Astrocyte (in vitro differentiated cells and primary cell): ENCODE results near the gene SENP1. TPM values are rescaled to one million over a fixed set of nuclear protein-coding genes. Genes with fewer than 3 reads are reported as not detected.

Source experiments
- DNase-seq: peaks from one replicate; pipeline ENCODE4 v3.0.0-alpha.2; 2010; ENCODE audit warnings: low read depth
- FAIRE-seq: peaks from 2 replicates; lab custom pipeline; 2011; peaks lifted over from hg19 to GRCh38; lab: Jason Lieb, UNC
- H2AFZ ChIP-seq: 2 replicates; pipeline ENCODE4 v1.6.0; 2012; ENCODE audit warnings: low read depth, low read length, inconsistent platforms
- H3K27ac ChIP-seq: 2 replicates; pipeline ENCODE4 v1.5.1; 2011; ENCODE audit warnings: low read depth, low read length, inconsistent platforms
- H3K27me3 ChIP-seq: 2 replicates; pipeline ENCODE4 v1.6.0; 2011; ENCODE audit warnings: low read length, inconsistent platforms; ENCODE audit not compliant: insufficient read depth
- H3K36me3 ChIP-seq: 2 replicates; pipeline ENCODE4 v1.5.1; 2011; ENCODE audit warnings: low read length, inconsistent platforms; ENCODE audit not compliant: insufficient read depth
- H3K4me1 ChIP-seq: 2 replicates; pipeline ENCODE4 v1.5.1; 2011; ENCODE audit warnings: low read length, inconsistent platforms; ENCODE audit not compliant: insufficient read depth
- H3K4me2 ChIP-seq: 2 replicates; pipeline ENCODE4 v1.6.0; 2012; ENCODE audit warnings: low read length, inconsistent platforms
- H3K4me3 ChIP-seq: 2 replicates; pipeline ENCODE4 v1.5.1; 2011; ENCODE audit warnings: low read depth, mild to moderate bottlenecking, low read length, inconsistent platforms; ENCODE audit not compliant: insufficient read depth
- H3K79me2 ChIP-seq: 2 replicates; pipeline ENCODE4 v1.6.0; 2012; ENCODE audit warnings: mild to moderate bottlenecking, low read length, inconsistent platforms; ENCODE audit not compliant: insufficient read depth
- H3K9ac ChIP-seq: 2 replicates; pipeline ENCODE4 v1.6.0; 2012; ENCODE audit warnings: mild to moderate bottlenecking, low read length, inconsistent platforms
- H3K9me3 ChIP-seq: 2 replicates; pipeline ENCODE4 v1.5.1; 2012; ENCODE audit warnings: low read depth, mild to moderate bottlenecking, low read length, inconsistent platforms; ENCODE audit not compliant: insufficient read depth
- H4K20me1 ChIP-seq: 2 replicates; pipeline ENCODE4 v1.6.0; 2012; ENCODE audit warnings: low read length, inconsistent platforms; ENCODE audit not compliant: insufficient read depth
- H3K27ac Mint-ChIP-seq: one replicate; pipeline ENCODE4 v1.8.0; 2021; ENCODE audit warnings: mild to moderate bottlenecking, mixed read lengths; ENCODE audit not compliant: unreplicated experiment
- H3K27me3 Mint-ChIP-seq: one replicate; pipeline ENCODE4 v1.8.0; 2021; ENCODE audit warnings: low read depth, mixed read lengths; ENCODE audit not compliant: unreplicated experiment
- H3K36me3 Mint-ChIP-seq: one replicate; pipeline ENCODE4 v1.8.0; 2021; ENCODE audit warnings: low read depth, mixed read lengths; ENCODE audit not compliant: unreplicated experiment
- H3K4me1 Mint-ChIP-seq: one replicate; pipeline ENCODE4 v1.8.0; 2021; ENCODE audit warnings: low read depth, mixed read lengths; ENCODE audit not compliant: unreplicated experiment
- H3K4me3 Mint-ChIP-seq: one replicate; pipeline ENCODE4 v1.8.0; 2021; ENCODE audit warnings: mild to moderate bottlenecking, moderate library complexity, mixed read lengths; ENCODE audit not compliant: unreplicated experiment
- H3K9me3 Mint-ChIP-seq: one replicate; pipeline ENCODE4 v1.8.0; 2021; ENCODE audit warnings: mild to moderate bottlenecking, mixed read lengths; ENCODE audit not compliant: unreplicated experiment
- CTCF ChIP-seq: IDR thresholded peaks from 2 replicates; pipeline ENCODE4 v1.5.1; 2011; ENCODE audit warnings: low read depth, mild to moderate bottlenecking, inconsistent platforms, low read length, moderate library complexity; ENCODE audit not compliant: insufficient read depth
- EZH2 ChIP-seq: IDR thresholded peaks from 2 replicates; pipeline ENCODE4 v1.6.1; 2012; ENCODE audit warnings: mild to moderate bottlenecking, low read length, inconsistent platforms; ENCODE audit not compliant: insufficient read depth
- total RNA-seq: library from RNA; stranded (reverse); gene quantifications from 2 replicates; pipeline ENCODE4 v1.2.1, GENCODE V29; 2021

The SENP1 gene
- total RNA-seq, 1 donor from 2014 or later, result 13.6 TPM

DNA sequence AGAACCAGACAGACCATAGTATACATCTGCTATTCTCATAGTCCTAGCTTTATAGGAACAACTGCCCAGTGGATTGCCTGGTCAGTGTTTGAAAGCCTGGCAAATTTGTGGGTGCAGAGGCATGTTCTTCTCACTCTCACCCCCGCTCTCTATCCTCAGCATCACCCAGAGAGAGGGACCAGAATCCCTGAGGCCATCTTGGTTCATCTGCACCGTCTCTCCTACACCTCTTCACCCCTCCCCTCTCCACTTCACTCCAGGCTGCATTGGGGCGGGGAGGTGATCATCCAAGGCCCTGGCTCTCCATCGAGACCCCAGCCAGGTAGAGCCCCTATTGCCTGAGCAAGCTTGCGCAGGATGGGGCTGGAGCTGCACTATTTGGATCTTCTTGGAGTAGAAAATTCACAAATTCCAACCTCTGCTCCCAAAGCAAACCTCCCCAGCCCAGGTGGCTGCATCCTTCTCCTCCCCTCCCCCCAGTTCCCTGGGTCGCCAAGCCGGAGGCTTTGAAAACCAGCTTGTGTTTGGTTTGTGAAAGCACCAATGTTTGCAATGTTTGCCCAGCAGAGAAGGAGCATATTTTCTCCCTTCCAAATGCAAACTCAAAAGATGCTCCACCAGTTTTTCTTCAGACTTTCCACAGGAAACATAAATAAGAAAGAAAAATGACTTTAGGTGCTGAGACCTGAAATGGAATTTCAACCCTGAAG, 83.0 kb downstream of the SENP1 start:
- Histone ChIP-seq H2AFZ (no peak overlapping the region), H3K4me3 (no peak overlapping the region), H3K27ac (no peak overlapping the region), H3K36me3 (no peaks in the 10 kb centered on the region), H4K20me1 (no peaks in the 10 kb centered on the region), H3K79me2 (no peaks in the 10 kb centered on the region), H3K4me1 (no peaks in the 10 kb centered on the region), H3K9ac (no peak overlapping the region), H3K27me3 (peaks cover 23% of the 10 kb centered on the region), H3K9me3 (no peaks in the 10 kb centered on the region), H3K4me2 (no peak overlapping the region)
- H3K27ac Mint-ChIP-seq, result no peak overlapping the region
- no peaks in the 10 kb centered on the region for H3K36me3 Mint-ChIP-seq
- TF ChIP-seq CTCF, result no peak
- no peak for TF ChIP-seq EZH2
- H3K4me1 Mint-ChIP-seq, result peaks cover 11% of the 10 kb centered on the region
- peaks cover 28% of the 10 kb centered on the region for H3K27me3 Mint-ChIP-seq
- DNase-seq, result no peak
- FAIRE-seq, result no peak
- H3K9me3 Mint-ChIP-seq, result no peaks in the 10 kb centered on the region
- no peak overlapping the region for H3K4me3 Mint-ChIP-seq

- FAIRE-seq (no peak), DNase-seq (no peak)
- TF ChIP-seq CTCF (no peak), EZH2 (no peak)
- H2AFZ ChIP-seq, result no peak overlapping the region
- H3K9me3 ChIP-seq, result no peaks in the 10 kb centered on the region
- peaks cover 30% of the 10 kb centered on the region for H3K27me3 Mint-ChIP-seq
- no peaks in the 10 kb centered on the region for H3K9me3 Mint-ChIP-seq
- H3K27ac Mint-ChIP-seq, result no peak overlapping the region
- H3K27ac ChIP-seq, result no peak overlapping the region
- no peaks in the 10 kb centered on the region for H3K4me1 ChIP-seq
- peaks cover 4% of the 10 kb centered on the region for H3K4me1 Mint-ChIP-seq
- H4K20me1 ChIP-seq, result no peaks in the 10 kb centered on the region
- no peak overlapping the region for H3K9ac ChIP-seq
- H3K27me3 ChIP-seq, result peaks cover 24% of the 10 kb centered on the region
- H3K4me3 Mint-ChIP-seq, result no peak overlapping the region
- H3K36me3 Mint-ChIP-seq, result no peaks in the 10 kb centered on the region
- no peaks in the 10 kb centered on the region for H3K36me3 ChIP-seq
- no peak overlapping the region for H3K4me3 ChIP-seq
- H3K4me2 ChIP-seq, result no peak overlapping the region
- no peaks in the 10 kb centered on the region for H3K79me2 ChIP-seq
Observed at GRCh38 chr12:48022180-48022521, 83.7 kb downstream of the SENP1 start.

DNA sequence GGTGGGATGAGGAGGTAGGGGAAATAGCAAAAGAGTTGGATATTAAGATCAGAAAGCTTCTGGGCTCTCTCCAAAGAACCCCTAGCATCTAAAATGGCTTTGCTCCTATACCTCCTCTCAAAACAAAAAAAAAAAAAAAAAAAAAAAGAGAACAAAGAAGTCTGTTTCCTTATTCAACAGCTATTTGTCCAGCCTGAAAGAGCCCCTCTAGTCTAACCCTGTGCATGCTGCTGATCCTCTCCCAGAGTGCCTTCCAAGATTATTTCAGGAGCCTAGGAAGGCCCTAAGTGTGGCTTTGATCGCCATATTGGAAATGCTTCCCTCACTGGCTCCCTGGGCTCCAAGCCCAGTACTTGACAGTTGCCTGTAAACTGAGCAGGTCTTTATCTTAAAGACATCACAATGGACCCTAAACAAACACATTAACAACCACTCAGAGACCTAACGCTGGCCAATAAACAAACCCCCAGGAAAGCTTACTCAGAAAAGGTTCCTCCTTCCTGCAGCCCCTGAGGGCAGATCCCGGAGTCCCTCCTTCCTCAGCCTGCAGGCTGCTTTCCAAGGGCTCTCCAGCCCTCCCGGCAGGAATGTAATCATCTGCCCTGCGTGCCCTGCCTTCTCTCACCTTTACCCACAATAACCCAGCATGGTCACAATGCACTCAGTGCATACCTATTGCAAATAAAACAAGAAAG, 84.2 kb downstream of the SENP1 start:
- H3K4me3 ChIP-seq, result no peak overlapping the region
- no peak for TF ChIP-seq CTCF
- TF ChIP-seq EZH2, result no peak
- no peak overlapping the region for H3K4me2 ChIP-seq
- H3K27me3 Mint-ChIP-seq, result peaks cover 34% of the 10 kb centered on the region
- no peaks in the 10 kb centered on the region for H3K9me3 Mint-ChIP-seq
- H3K9me3 ChIP-seq, result no peaks in the 10 kb centered on the region
- no peak for DNase-seq
- no peak for FAIRE-seq
- H2AFZ ChIP-seq, result no peak overlapping the region
- no peak overlapping the region for H3K27ac ChIP-seq
- H3K27me3 ChIP-seq, result peaks cover 28% of the 10 kb centered on the region
- no peak overlapping the region for H3K9ac ChIP-seq
- no peaks in the 10 kb centered on the region for H3K36me3 Mint-ChIP-seq
- H4K20me1 ChIP-seq, result no peaks in the 10 kb centered on the region
- H3K79me2 ChIP-seq, result no peaks in the 10 kb centered on the region
- no peaks in the 10 kb centered on the region for H3K36me3 ChIP-seq
- H3K4me1 Mint-ChIP-seq, result peaks cover 3% of the 10 kb centered on the region
- H3K27ac Mint-ChIP-seq, result no peak overlapping the region
- no peaks in the 10 kb centered on the region for H3K4me1 ChIP-seq
- H3K4me3 Mint-ChIP-seq, result no peak overlapping the region
